Measurements from ENCODE around the gene FUOM.

Gene FUOM

GRCh38 chr10:133362846-133363245 is 5.0 kb upstream of the FUOM start:
- H3K9ac ChIP-seq (ENCODE audit: low read depth, low read length) = no peak overlapping the region
- H3K9me3 ChIP-seq (ENCODE audit: insufficient read depth, low read depth, low read length) = no peaks in the 10 kb centered on the region
- H3K4me1 ChIP-seq (ENCODE audit: insufficient read depth, low read length) = no peaks in the 10 kb centered on the region
- H3K36me3 ChIP-seq (ENCODE audit: insufficient read depth, low read depth, low read length) = peaks cover 52% of the 10 kb centered on the region
- no peak overlapping the region for H3K4me3 ChIP-seq (ENCODE audit: low read length)
- no peak overlapping the region for H3K27ac ChIP-seq (ENCODE audit: low read length)
- peaks cover 16% of the 10 kb centered on the region for H3K27me3 ChIP-seq (ENCODE audit: insufficient read depth, low read length)

- Histone ChIP-seq H3K36me3 (ENCODE audit: insufficient read depth, low read depth, low read length) (peaks cover 51% of the 10 kb centered on the region), H3K9me3 (ENCODE audit: insufficient read depth, low read depth, low read length) (no peaks in the 10 kb centered on the region), H3K27me3 (ENCODE audit: insufficient read depth, low read length) (peaks cover 16% of the 10 kb centered on the region), H3K4me3 (ENCODE audit: low read length) (no peak overlapping the region), H3K27ac (ENCODE audit: low read length) (no peak overlapping the region), H3K4me1 (ENCODE audit: insufficient read depth, low read length) (no peaks in the 10 kb centered on the region), H3K9ac (ENCODE audit: low read depth, low read length) (no peak overlapping the region)
Measured at GRCh38 chr10:133361773-133362441, 4.1 kb upstream of the FUOM start.

GRCh38 chr10:133361227-133361626 is 3.4 kb upstream of the FUOM start:
- no peaks in the 10 kb centered on the region for H3K4me1 ChIP-seq (ENCODE audit: insufficient read depth, low read length)
- H3K27ac ChIP-seq (ENCODE audit: low read length) = no peak overlapping the region
- peaks cover 16% of the 10 kb centered on the region for H3K27me3 ChIP-seq (ENCODE audit: insufficient read depth, low read length)

GRCh38 chr10:133359972-133360610 is 2.3 kb upstream of the FUOM start:
- H3K27me3 ChIP-seq (ENCODE audit: insufficient read depth, low read length) = peaks cover 16% of the 10 kb centered on the region
- H3K9me3 ChIP-seq (ENCODE audit: insufficient read depth, low read depth, low read length) = no peaks in the 10 kb centered on the region
- no peak overlapping the region for H3K27ac ChIP-seq (ENCODE audit: low read length)
- no peaks in the 10 kb centered on the region for H3K4me1 ChIP-seq (ENCODE audit: insufficient read depth, low read length)
- no peak overlapping the region for H3K4me3 ChIP-seq (ENCODE audit: low read length)
- peaks cover 32% of the 10 kb centered on the region for H3K36me3 ChIP-seq (ENCODE audit: insufficient read depth, low read depth, low read length)
- no peak overlapping the region for H3K9ac ChIP-seq (ENCODE audit: low read depth, low read length)

More at GRCh38 chr10:133361227-133361626, 3.4 kb upstream of the FUOM start:
- Histone ChIP-seq H3K4me3 (ENCODE audit: low read length) (no peak overlapping the region), H3K9ac (ENCODE audit: low read depth, low read length) (no peak overlapping the region), H3K36me3 (ENCODE audit: insufficient read depth, low read depth, low read length) (peaks cover 44% of the 10 kb centered on the region), H3K9me3 (ENCODE audit: insufficient read depth, low read depth, low read length) (no peaks in the 10 kb centered on the region)

- peaks cover 16% of the 10 kb centered on the region for H3K27me3 ChIP-seq (ENCODE audit: insufficient read depth, low read length)
- no peaks in the 10 kb centered on the region for H3K9me3 ChIP-seq (ENCODE audit: insufficient read depth, low read depth, low read length)
- peaks cover 27% of the 10 kb centered on the region for H3K36me3 ChIP-seq (ENCODE audit: insufficient read depth, low read depth, low read length)
- H3K4me1 ChIP-seq (ENCODE audit: insufficient read depth, low read length) = no peaks in the 10 kb centered on the region
- H3K4me3 ChIP-seq (ENCODE audit: low read length) = no peak overlapping the region
- no peak overlapping the region for H3K9ac ChIP-seq (ENCODE audit: low read depth, low read length)
- H3K27ac ChIP-seq (ENCODE audit: low read length) = no peak overlapping the region
Measured at GRCh38 chr10:133359554-133359971, 1.7 kb upstream of the FUOM start.

- peaks cover 16% of the 10 kb centered on the region for H3K27me3 ChIP-seq (ENCODE audit: insufficient read depth, low read length)
- H3K36me3 ChIP-seq (ENCODE audit: insufficient read depth, low read depth, low read length) = peaks cover 21% of the 10 kb centered on the region
- H3K4me1 ChIP-seq (ENCODE audit: insufficient read depth, low read length) = no peaks in the 10 kb centered on the region
- no peak overlapping the region for H3K27ac ChIP-seq (ENCODE audit: low read length)
- H3K9ac ChIP-seq (ENCODE audit: low read depth, low read length) = no peak overlapping the region
- no peak overlapping the region for H3K4me3 ChIP-seq (ENCODE audit: low read length)
- no peaks in the 10 kb centered on the region for H3K9me3 ChIP-seq (ENCODE audit: insufficient read depth, low read depth, low read length)
Measured at GRCh38 chr10:133358925-133359310, 1.1 kb upstream of the FUOM start.

- Histone ChIP-seq H3K36me3 (ENCODE audit: insufficient read depth, low read depth, low read length) (peaks cover 16% of the 10 kb centered on the region), H3K4me1 (ENCODE audit: insufficient read depth, low read length) (no peaks in the 10 kb centered on the region), H3K27ac (ENCODE audit: low read length) (no peak overlapping the region), H3K9me3 (ENCODE audit: insufficient read depth, low read depth, low read length) (no peaks in the 10 kb centered on the region), H3K9ac (ENCODE audit: low read depth, low read length) (no peak overlapping the region), H3K27me3 (ENCODE audit: insufficient read depth, low read length) (peaks cover 16% of the 10 kb centered on the region), H3K4me3 (ENCODE audit: low read length) (no peak overlapping the region)
Measured at GRCh38 chr10:133358162-133358924, 524 bp upstream of the FUOM start.

- Histone ChIP-seq H3K27ac (ENCODE audit: low read length) (no peak overlapping the region), H3K9me3 (ENCODE audit: insufficient read depth, low read depth, low read length) (no peaks in the 10 kb centered on the region), H3K36me3 (ENCODE audit: insufficient read depth, low read depth, low read length) (peaks cover under 1% of the 10 kb centered on the region; the same call in 1 of the 2 replicates), H3K27me3 (ENCODE audit: insufficient read depth, low read length) (peaks cover 16% of the 10 kb centered on the region), H3K9ac (ENCODE audit: low read depth, low read length) (peak overlapping the region; percentile 68; the same call in 1 of the 2 replicates), H3K4me1 (ENCODE audit: insufficient read depth, low read length) (no peaks in the 10 kb centered on the region), H3K4me3 (ENCODE audit: low read length) (peak overlapping the region; percentile 77)
Measured at GRCh38 chr10:133356549-133357284, 1.1 kb downstream of the FUOM start.

GRCh38 chr10:133355991-133356390 is 1.8 kb downstream of the FUOM start:
- H3K4me1 ChIP-seq (ENCODE audit: insufficient read depth, low read length) = no peaks in the 10 kb centered on the region
- no peaks in the 10 kb centered on the region for H3K9me3 ChIP-seq (ENCODE audit: insufficient read depth, low read depth, low read length)
- H3K27ac ChIP-seq (ENCODE audit: low read length) = no peak overlapping the region
- H3K9ac ChIP-seq (ENCODE audit: low read depth, low read length) = no peak overlapping the region
- peaks cover 16% of the 10 kb centered on the region for H3K27me3 ChIP-seq (ENCODE audit: insufficient read depth, low read length)
- H3K36me3 ChIP-seq (ENCODE audit: insufficient read depth, low read depth, low read length) = no peaks in the 10 kb centered on the region
- no peak overlapping the region for H3K4me3 ChIP-seq (ENCODE audit: low read length)

- no peaks in the 10 kb centered on the region for H3K4me1 ChIP-seq (ENCODE audit: insufficient read depth, low read length)
- H3K9me3 ChIP-seq (ENCODE audit: insufficient read depth, low read depth, low read length) = no peaks in the 10 kb centered on the region
- no peaks in the 10 kb centered on the region for H3K36me3 ChIP-seq (ENCODE audit: insufficient read depth, low read depth, low read length)
- H3K27me3 ChIP-seq (ENCODE audit: insufficient read depth, low read length) = peaks cover 11% of the 10 kb centered on the region
- H3K4me3 ChIP-seq (ENCODE audit: low read length) = no peak overlapping the region
- no peak overlapping the region for H3K9ac ChIP-seq (ENCODE audit: low read depth, low read length)
- H3K27ac ChIP-seq (ENCODE audit: low read length) = no peak overlapping the region
Measured at GRCh38 chr10:133355266-133355665, 2.6 kb downstream of the FUOM start.

GRCh38 chr10:133354672-133355240 is 3.1 kb downstream of the FUOM start:
- Histone ChIP-seq H3K9me3 (ENCODE audit: insufficient read depth, low read depth, low read length) (no peaks in the 10 kb centered on the region), H3K9ac (ENCODE audit: low read depth, low read length) (no peak overlapping the region), H3K4me1 (ENCODE audit: insufficient read depth, low read length) (no peaks in the 10 kb centered on the region), H3K27me3 (ENCODE audit: insufficient read depth, low read length) (peaks cover 6% of the 10 kb centered on the region), H3K36me3 (ENCODE audit: insufficient read depth, low read depth, low read length) (no peaks in the 10 kb centered on the region), H3K4me3 (ENCODE audit: low read length) (no peak overlapping the region), H3K27ac (ENCODE audit: low read length) (no peak overlapping the region)
